Activated T-helper 17 cell treated with anti-CD3 and anti-CD28 coated beads, Interleukin-2, amount 50 U/mL, for 72 hours (primary cell): ENCODE data around the gene CSTPP1. TPM values are rescaled to one million over a fixed set of nuclear protein-coding genes. Genes with fewer than 3 reads are reported as not detected.
A peak's percentile ranks its signal among the peaks of the same experiment; 100 is the strongest.
"Not testable (repeated sequence)": the region's sequence is repeated elsewhere in the genome, so short reads cannot be mapped to it uniquely, and the experiment has no call there.

Experiments used
- ATAC-seq: fragments of 150-1000 bp; cut with Tn5 transposase; replicated peaks from 2 replicates; pipeline ENCODE4 v1.10.0; 2021; ENCODE audit warnings: mild to moderate bottlenecking, moderate library complexity
- H3K27ac Mint-ChIP-seq: one replicate; pipeline ENCODE4 v1.8.0; 2022; ENCODE audit warnings: mixed read lengths
- H3K27me3 Mint-ChIP-seq: one replicate; pipeline ENCODE4 v1.8.0; 2022; ENCODE audit warnings: mixed read lengths
- H3K36me3 Mint-ChIP-seq: one replicate; pipeline ENCODE4 v1.8.0; 2022; ENCODE audit warnings: low read depth, mild to moderate bottlenecking, mixed read lengths
- H3K4me1 Mint-ChIP-seq: one replicate; pipeline ENCODE4 v1.8.0; 2022; ENCODE audit warnings: mixed read lengths
- H3K4me3 Mint-ChIP-seq: one replicate; pipeline ENCODE4 v1.8.0; 2022; ENCODE audit warnings: mild to moderate bottlenecking, mixed read lengths
- H3K9me3 Mint-ChIP-seq: one replicate; pipeline ENCODE4 v1.8.0; 2022; ENCODE audit warnings: mixed read lengths
- total RNA-seq, 2 donors: library from RNA; stranded (reverse); gene quantifications; one replicate each; pipeline ENCODE4 v1.2.3, GENCODE V29; 2022

Gene CSTPP1
- total RNA-seq, 2 donors from 2014 or later = 15.2 to 19.4 TPM

DNA sequence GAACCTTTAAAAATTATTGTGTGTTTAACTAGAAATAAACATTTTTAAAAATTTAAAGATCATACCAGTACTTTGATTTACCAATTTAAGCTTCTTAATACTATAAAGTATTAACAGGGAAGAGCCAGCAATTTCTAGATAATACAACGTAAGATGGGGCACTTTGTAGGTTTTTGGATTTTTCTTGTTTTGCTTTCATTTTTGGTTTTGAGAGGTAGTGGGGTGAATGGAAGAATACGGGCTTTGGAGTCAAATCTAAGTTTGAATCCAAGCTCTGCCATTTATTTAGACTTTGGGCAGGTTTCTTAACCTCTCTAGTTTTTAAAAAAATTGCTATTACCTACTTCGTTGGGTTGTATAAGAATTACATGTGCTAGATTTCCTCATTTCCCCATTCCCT, 44.9 kb downstream of the CSTPP1 start:
- peak overlapping the region; percentile 79 for H3K27ac Mint-ChIP-seq
- H3K4me3 Mint-ChIP-seq = peak overlapping the region; percentile 72

DNA sequence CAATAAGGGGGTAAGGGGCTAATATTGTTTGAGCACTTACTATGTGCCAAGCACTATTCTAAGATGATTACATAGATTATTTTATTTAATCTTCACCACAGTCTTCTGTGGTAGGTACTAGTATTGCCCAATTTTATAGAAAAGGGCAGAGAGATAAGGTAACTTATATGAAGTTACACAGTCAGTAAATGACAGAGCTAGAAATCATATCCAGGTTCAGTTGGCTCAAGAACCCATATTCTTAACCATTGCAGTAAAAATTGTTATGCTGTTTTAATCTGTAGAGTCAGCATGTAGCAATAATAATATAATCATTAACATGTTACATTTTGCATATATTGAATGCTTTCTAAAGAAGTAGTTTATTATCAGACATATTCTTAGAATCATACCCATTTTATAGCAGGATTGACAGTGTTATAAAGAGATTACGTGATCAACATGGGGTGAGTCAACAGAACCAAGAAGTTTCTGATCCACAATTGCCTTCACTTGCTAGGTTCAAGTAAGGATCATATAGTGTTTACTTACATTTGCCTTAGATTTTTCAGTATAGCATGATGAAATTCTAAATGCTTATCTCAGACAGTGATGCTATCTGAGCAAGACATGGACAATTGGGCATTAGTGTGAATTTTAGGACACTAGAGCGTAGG, 46.4 kb downstream of the CSTPP1 start:
- ATAC-seq = no peak
- Mint-ChIP-seq H3K27ac (no peak overlapping the region), H3K9me3 (no peaks in the 10 kb centered on the region), H3K4me1 (peaks cover 5% of the 10 kb centered on the region), H3K36me3 (peaks cover 3% of the 10 kb centered on the region), H3K27me3 (no peaks in the 10 kb centered on the region), H3K4me3 (no peak overlapping the region)

More for the DNA sequence above, 44.9 kb downstream of the CSTPP1 start:
- no peaks in the 10 kb centered on the region for H3K27me3 Mint-ChIP-seq
- H3K4me1 Mint-ChIP-seq = peaks cover 5% of the 10 kb centered on the region
- no peaks in the 10 kb centered on the region for H3K36me3 Mint-ChIP-seq
- no peaks in the 10 kb centered on the region for H3K9me3 Mint-ChIP-seq
- no peak for ATAC-seq

DNA sequence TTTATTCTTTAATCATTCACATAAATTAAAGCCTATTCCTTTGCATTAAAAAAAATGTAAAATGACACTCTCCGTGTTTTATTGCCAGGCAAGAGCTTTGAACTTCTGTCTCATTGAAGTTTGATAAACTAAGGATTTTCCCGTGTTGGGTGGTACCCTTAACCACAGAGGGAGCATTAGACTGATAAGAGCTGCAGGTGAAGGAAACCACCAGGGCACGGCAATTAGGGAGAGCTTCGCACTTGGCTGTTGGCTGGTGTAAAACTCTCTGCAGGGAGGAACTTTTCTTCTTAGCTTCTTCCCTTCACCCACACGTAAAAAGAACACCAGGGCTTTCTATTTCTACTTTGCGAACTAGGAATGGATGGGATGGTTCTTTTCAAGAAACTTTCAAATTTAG, 47.0 kb downstream of the CSTPP1 start:
- peaks cover 7% of the 10 kb centered on the region for H3K36me3 Mint-ChIP-seq
- H3K9me3 Mint-ChIP-seq = no peaks in the 10 kb centered on the region
- peaks cover 5% of the 10 kb centered on the region for H3K4me1 Mint-ChIP-seq

DNA sequence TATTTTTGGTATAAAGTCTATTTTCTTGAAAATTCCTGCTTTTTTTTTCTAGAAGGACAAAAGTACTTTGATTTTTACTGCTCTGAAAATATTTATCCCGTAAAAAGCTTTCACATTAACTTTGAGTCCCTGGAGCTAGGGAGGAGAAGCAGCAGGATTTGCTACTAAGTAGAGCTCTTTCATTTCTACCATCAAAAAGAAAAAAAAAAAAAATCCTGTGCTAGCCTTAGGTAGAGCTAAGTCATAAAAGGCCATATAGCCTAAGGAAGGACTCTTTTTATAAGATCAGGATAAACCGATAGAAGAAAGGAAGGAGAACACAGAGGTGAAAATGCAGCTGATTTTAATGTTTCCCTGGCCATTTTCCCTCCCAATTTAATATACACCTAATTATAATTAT, 48.0 kb downstream of the CSTPP1 start:
- H3K4me1 Mint-ChIP-seq = peaks cover 5% of the 10 kb centered on the region
- H3K27ac Mint-ChIP-seq = no peak overlapping the region
- ATAC-seq = no peak
- H3K4me3 Mint-ChIP-seq = no peak overlapping the region
- H3K27me3 Mint-ChIP-seq = no peaks in the 10 kb centered on the region
- H3K36me3 Mint-ChIP-seq = peaks cover 9% of the 10 kb centered on the region
- peaks cover under 1% of the 10 kb centered on the region for H3K9me3 Mint-ChIP-seq

More for the DNA sequence above, 47.0 kb downstream of the CSTPP1 start:
- no peak overlapping the region for H3K27ac Mint-ChIP-seq
- H3K4me3 Mint-ChIP-seq = no peak overlapping the region
- H3K27me3 Mint-ChIP-seq = no peaks in the 10 kb centered on the region
- ATAC-seq = no peak

DNA sequence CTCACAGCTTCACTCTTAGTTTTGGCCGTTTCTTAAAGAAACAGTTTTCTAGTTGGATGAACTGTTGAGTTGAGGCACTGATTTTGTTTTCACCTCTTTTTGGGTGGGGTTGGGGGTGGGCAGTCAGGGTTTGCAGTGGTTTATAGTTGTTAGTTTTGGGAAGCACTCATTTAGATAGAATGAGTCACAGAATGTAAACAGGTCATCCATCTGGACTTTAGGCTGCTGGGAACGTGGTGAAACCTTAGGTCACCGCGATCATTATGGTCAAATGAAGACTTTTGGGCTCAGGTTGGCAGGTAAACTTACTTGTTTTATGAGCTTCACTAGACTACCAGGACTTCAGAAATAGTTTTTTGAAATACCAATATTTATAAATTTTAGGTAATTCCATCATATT, 48.4 kb downstream of the CSTPP1 start:
- H3K9me3 Mint-ChIP-seq = peaks cover 4% of the 10 kb centered on the region
- peaks cover 5% of the 10 kb centered on the region for H3K4me1 Mint-ChIP-seq
- no peak overlapping the region for H3K27ac Mint-ChIP-seq
- no peaks in the 10 kb centered on the region for H3K27me3 Mint-ChIP-seq
- no peak for ATAC-seq
- peaks cover 13% of the 10 kb centered on the region for H3K36me3 Mint-ChIP-seq
- no peak overlapping the region for H3K4me3 Mint-ChIP-seq

DNA sequence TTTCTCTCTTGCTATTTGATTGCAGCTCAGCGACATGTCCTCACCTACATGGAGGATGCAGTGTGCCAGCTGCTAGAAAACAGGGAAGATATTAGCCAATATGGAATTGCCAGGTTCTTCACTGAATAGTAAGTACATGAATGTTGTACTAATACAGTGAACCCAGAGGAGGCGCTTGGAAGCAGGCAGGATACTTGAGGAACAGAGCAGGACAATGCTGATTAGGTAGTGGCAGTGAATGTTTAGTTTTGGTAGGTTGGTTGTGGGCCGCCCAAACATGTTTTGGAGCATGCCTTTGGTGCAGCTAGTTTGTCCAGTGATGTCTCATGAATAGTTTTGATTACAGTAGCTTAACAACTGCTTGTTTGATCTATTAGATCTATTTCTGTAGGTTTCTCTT, 50.6 kb downstream of the CSTPP1 start:
- Mint-ChIP-seq H3K27ac (no peak overlapping the region), H3K4me1 (no peaks in the 10 kb centered on the region), H3K4me3 (no peak overlapping the region), H3K36me3 (peaks cover 15% of the 10 kb centered on the region), H3K27me3 (no peaks in the 10 kb centered on the region), H3K9me3 (peaks cover 4% of the 10 kb centered on the region)
- no peak for ATAC-seq

DNA sequence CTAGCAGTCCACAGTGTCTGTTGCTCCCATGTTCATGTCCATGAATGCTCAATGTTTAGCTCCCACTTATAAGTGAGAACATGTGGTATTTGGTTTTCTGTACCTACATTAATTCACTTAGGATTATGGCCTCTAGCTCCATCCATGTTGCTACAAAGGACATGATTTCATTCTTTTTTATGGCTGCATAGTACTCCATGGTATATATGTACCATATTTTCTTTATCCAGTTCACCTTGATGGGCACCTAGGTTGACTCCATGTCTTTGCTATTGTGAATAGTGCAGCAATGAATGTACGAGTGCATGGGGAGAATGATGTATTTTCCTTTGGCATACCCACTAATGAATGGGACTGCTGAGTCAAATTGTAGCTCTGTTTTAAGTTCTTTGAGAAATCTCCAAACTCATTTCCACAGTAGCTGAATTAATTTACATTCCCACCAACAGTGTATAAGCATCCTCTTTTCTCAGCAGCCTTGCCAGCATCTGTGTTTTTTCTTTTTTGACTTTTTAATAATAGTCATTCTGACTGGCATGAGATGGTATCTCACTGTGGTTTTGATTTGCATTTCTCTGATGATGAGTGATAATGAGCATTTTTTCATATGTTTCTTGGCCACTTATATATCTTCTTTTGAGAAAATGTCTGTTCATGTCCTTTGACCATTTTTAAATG, 53.4 kb downstream of the CSTPP1 start:
- peaks cover 25% of the 10 kb centered on the region for H3K36me3 Mint-ChIP-seq
- ATAC-seq = peak; percentile 38
- not testable (repeated sequence) for H3K9me3 Mint-ChIP-seq, H3K27me3 Mint-ChIP-seq, H3K27ac Mint-ChIP-seq, H3K4me1 Mint-ChIP-seq, H3K4me3 Mint-ChIP-seq

DNA sequence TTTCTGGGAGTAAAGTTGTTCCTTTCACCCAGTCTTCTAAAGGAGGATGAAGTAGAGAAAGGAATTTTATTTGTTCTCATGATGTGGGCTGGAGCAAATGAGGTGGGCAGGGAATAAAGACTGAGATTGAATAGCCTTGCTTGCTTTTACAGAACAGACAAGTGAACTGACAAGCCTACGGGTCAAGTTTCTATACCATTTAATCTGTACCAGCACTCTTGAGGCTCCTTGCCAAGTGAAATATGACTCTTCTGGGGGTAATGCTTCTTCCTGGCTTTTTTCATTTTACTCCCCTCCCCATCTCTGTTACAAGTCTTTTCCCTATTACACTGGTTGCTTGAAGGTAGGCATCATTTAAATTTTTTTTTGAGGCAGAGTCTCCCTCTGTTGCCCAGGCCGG, 54.8 kb downstream of the CSTPP1 start:
- no peak overlapping the region for H3K4me3 Mint-ChIP-seq
- H3K36me3 Mint-ChIP-seq = peaks cover 26% of the 10 kb centered on the region
- no peak for ATAC-seq
- H3K9me3 Mint-ChIP-seq = peaks cover 7% of the 10 kb centered on the region
- H3K27me3 Mint-ChIP-seq = no peaks in the 10 kb centered on the region
- H3K27ac Mint-ChIP-seq = no peak overlapping the region
- no peaks in the 10 kb centered on the region for H3K4me1 Mint-ChIP-seq

- H3K27ac Mint-ChIP-seq, ATAC-seq, H3K27me3 Mint-ChIP-seq, H3K9me3 Mint-ChIP-seq, H3K4me3 Mint-ChIP-seq, H3K4me1 Mint-ChIP-seq: not testable (repeated sequence)
- peaks cover 36% of the 10 kb centered on the region for H3K36me3 Mint-ChIP-seq
These were observed 55.8 kb downstream of the CSTPP1 start for GRCh38 chr11:46992386-46992785.

GRCh38 chr11:46997796-46998195, 61.2 kb downstream of the CSTPP1 start:
- not testable (repeated sequence) for H3K4me3 Mint-ChIP-seq, H3K27me3 Mint-ChIP-seq, ATAC-seq

GRCh38 chr11:46999217-46999616, 62.7 kb downstream of the CSTPP1 start:
- no peaks in the 10 kb centered on the region for H3K9me3 Mint-ChIP-seq
- no peak overlapping the region for H3K27ac Mint-ChIP-seq
- no peak overlapping the region for H3K4me3 Mint-ChIP-seq
- peaks cover 17% of the 10 kb centered on the region for H3K36me3 Mint-ChIP-seq
- peaks cover 5% of the 10 kb centered on the region for H3K4me1 Mint-ChIP-seq
- no peak for ATAC-seq
- H3K27me3 Mint-ChIP-seq = no peaks in the 10 kb centered on the region

More at GRCh38 chr11:46997796-46998195, 61.2 kb downstream of the CSTPP1 start:
- not testable (repeated sequence) for H3K9me3 Mint-ChIP-seq, H3K27ac Mint-ChIP-seq, H3K4me1 Mint-ChIP-seq
- H3K36me3 Mint-ChIP-seq = peaks cover 21% of the 10 kb centered on the region

DNA sequence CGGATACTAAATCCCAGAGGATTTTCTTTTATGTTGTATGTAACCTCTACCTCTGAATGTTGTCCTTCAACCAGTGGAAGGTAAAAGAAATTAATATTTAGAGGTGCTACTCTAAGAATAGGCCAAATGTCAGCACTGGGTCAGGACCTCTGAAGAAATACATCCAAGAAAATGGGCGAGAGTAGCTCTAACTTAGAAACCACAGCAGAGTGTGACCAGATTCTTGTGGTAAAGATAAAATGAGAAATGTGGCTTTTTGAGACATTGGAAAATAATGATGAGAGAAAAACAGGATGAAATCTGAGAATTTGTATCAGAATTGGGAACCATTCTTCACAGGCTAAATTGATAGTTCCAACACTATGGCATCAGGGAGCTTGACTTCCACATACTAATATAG, 63.5 kb downstream of the CSTPP1 start:
- Mint-ChIP-seq H3K36me3 (peaks cover 17% of the 10 kb centered on the region), H3K27me3 (no peaks in the 10 kb centered on the region), H3K27ac (no peak overlapping the region), H3K9me3 (no peaks in the 10 kb centered on the region), H3K4me3 (no peak overlapping the region), H3K4me1 (peaks cover 5% of the 10 kb centered on the region)
- no peak for ATAC-seq

- Mint-ChIP-seq H3K27ac (no peak overlapping the region), H3K9me3 (no peaks in the 10 kb centered on the region), H3K4me3 (no peak overlapping the region), H3K27me3 (no peaks in the 10 kb centered on the region), H3K36me3 (peaks cover 17% of the 10 kb centered on the region), H3K4me1 (peaks cover 5% of the 10 kb centered on the region)
- ATAC-seq = no peak
These were observed 65.2 kb downstream of the CSTPP1 start for GRCh38 chr11:47001781-47002181.

DNA sequence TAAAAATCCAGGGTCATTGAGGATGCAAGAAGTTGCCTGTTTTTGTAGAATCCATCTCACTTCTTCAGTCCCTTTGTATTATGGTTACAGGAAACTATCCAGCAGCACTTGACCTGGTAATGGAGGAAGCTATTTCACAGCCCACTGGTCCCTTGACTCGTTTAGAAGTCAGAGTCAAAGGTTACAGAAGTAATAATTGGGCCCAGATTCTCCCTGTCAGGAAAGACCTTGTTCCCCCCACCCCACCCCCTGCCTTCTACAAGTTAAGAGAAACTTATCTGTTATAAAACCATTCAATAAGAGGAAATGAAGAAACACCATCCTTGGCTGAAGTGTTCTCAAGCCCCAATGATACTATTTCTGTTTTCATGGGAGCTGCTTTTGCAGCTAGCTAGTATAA, 65.8 kb downstream of the CSTPP1 start:
- Mint-ChIP-seq H3K27me3 (no peaks in the 10 kb centered on the region), H3K4me3 (no peak overlapping the region), H3K9me3 (no peaks in the 10 kb centered on the region), H3K36me3 (peaks cover 14% of the 10 kb centered on the region), H3K27ac (no peak overlapping the region), H3K4me1 (peaks cover 7% of the 10 kb centered on the region)
- ATAC-seq = no peak

DNA sequence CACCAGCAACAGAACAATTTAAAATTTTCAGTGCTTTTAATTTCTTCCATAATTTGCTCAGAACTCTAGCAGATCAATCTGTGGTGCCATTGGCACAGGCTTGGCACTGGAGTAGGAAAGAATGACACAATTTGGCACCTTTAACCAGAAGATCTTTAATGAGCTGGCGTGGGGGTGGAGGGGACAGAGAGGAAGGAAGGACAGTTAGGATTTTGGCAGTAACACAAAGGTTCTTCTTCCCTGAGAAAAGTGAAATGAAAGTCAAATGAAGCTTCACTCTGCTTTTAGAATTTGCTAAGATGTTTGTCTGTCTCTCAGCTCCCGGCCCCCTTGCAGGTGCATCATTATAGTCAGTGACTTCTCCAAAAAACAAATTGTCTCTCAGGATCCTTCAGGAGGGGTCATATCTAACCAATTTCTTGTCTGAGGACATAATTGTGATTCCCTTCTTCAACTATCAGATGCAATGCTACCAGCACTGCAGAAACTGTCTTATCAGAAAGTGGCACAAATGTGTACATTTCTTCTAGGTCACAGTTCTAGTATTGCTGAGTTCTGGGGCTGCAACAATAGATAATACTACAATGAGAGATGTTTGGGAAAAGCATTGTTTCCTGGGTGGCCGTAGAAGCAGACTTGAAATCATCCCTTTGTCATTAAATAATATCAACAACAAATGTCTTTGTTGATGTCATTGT, 66.8 kb downstream of the CSTPP1 start:
- peak; percentile 35 for ATAC-seq
- Mint-ChIP-seq H3K9me3 (no peaks in the 10 kb centered on the region), H3K27ac (peak overlapping the region; percentile 67), H3K36me3 (peaks cover 9% of the 10 kb centered on the region), H3K4me1 (peaks cover 4% of the 10 kb centered on the region), H3K27me3 (no peaks in the 10 kb centered on the region), H3K4me3 (no peak overlapping the region)
